ENCODE data around the gene OR51L1.
"Not testable (repeated sequence)": the region's sequence is repeated elsewhere in the genome, so short reads cannot be mapped to it uniquely, and the experiment has no call there.

Gene OR51L1, protein sequence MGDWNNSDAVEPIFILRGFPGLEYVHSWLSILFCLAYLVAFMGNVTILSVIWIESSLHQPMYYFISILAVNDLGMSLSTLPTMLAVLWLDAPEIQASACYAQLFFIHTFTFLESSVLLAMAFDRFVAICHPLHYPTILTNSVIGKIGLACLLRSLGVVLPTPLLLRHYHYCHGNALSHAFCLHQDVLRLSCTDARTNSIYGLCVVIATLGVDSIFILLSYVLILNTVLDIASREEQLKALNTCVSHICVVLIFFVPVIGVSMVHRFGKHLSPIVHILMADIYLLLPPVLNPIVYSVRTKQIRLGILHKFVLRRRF

DNA sequence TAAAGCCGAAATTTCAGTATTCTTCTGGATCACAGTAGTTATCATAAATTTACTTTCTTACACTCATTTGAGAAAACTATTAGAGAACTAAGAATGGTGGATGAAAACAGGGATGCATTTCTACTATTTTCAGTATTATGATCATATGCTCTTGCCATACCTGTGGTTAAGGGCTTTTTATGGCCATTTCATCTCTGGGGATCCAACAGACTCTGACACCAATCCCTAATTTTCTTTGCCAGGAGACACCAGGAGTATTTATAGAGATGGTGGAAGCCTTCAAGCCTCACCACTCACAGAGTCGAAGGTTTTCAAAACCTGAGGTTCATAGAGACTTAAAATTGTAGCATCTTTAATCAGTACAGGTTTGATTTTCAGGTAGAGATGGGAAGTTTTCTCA, at the start of gene OR51L1:
Gene OR51L1 (plus strand): TSS at position 301 of the 400 bp plus-strand sequence. CDS start 4,132 bp downstream, outside the sequence.
- no peak within 1 kb of the TSS for H3K27ac ChIP-seq (ENCODE audit: low read length)
- no peaks in the 10 kb centered on the region for H3K9me3 ChIP-seq (ENCODE audit: insufficient read depth, low read length)
- no peak within 1 kb of the TSS for H3K4me3 ChIP-seq (ENCODE audit: low read length)
- H3K27me3 ChIP-seq (ENCODE audit: low read depth, low read length) = no peaks in the 10 kb centered on the region
- H3K4me1 ChIP-seq (ENCODE audit: low read length) = no peaks in the 10 kb centered on the region
- H3K9ac ChIP-seq (ENCODE audit: low read length) = no peak within 1 kb of the TSS
- H2AFZ ChIP-seq (ENCODE audit: low read depth, low read length) = no peak within 1 kb of the TSS
- H3K36me3 ChIP-seq (replicated peaks; ENCODE audit: low read depth, low read length) = no peaks in the 10 kb centered on the region
- H3K4me2 ChIP-seq (ENCODE audit: low read length) = no peak within 1 kb of the TSS
- no peaks in the 10 kb centered on the region for H4K20me1 ChIP-seq (ENCODE audit: insufficient read depth, low read length)
- H3K79me2 ChIP-seq (ENCODE audit: low read length) = no peaks in the 10 kb centered on the region
- TF ChIP-seq, protein P1, sequence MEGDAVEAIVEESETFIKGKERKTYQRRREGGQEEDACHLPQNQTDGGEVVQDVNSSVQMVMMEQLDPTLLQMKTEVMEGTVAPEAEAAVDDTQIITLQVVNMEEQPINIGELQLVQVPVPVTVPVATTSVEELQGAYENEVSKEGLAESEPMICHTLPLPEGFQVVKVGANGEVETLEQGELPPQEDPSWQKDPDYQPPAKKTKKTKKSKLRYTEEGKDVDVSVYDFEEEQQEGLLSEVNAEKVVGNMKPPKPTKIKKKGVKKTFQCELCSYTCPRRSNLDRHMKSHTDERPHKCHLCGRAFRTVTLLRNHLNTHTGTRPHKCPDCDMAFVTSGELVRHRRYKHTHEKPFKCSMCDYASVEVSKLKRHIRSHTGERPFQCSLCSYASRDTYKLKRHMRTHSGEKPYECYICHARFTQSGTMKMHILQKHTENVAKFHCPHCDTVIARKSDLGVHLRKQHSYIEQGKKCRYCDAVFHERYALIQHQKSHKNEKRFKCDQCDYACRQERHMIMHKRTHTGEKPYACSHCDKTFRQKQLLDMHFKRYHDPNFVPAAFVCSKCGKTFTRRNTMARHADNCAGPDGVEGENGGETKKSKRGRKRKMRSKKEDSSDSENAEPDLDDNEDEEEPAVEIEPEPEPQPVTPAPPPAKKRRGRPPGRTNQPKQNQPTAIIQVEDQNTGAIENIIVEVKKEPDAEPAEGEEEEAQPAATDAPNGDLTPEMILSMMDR (IDR thresholded peaks at IDR 0.05; ENCODE audit: low read depth, low read length) = no peak
- no peak for TF ChIP-seq EZH2phosphoT487 (IDR thresholded peaks at IDR 0.05; ENCODE audit: low read depth)

DNA sequence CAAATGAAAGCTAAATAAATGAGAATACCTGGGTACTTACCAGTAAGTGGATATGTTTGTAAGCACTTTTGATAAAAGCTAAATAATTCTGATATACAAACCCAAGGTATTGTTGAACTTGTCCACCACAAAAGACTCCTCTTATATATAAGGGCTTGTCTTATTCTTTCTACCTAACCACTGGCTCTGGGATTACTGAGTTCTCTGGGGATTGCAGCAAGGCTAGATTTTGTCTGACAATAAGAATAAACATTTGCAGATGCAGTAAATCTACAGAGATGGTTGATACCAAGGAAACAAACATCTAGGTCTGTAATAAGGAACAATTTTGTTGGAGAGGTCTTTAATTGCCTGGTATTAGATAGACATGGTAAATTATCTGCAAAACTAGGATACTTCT, 47.1 kb upstream of the OR51L1 start, which contains the start of gene OR51A4:
Gene OR51A4 (minus strand): TSS at position 101 of the 400 bp plus-strand sequence. CDS start 505 bp downstream, outside the sequence.
- Histone ChIP-seq H3K4me3 (ENCODE audit: low read length) (no peak within 1 kb of the TSS), H3K4me1 (ENCODE audit: low read length) (no peaks in the 10 kb centered on the region), H3K36me3 (replicated peaks; ENCODE audit: low read depth, low read length) (no peaks in the 10 kb centered on the region), H4K20me1 (ENCODE audit: insufficient read depth, low read length) (no peaks in the 10 kb centered on the region), H3K9ac (ENCODE audit: low read length) (no peak within 1 kb of the TSS), H3K4me2 (ENCODE audit: low read length) (no peak within 1 kb of the TSS), H3K27me3 (ENCODE audit: low read depth, low read length) (no peaks in the 10 kb centered on the region), H3K27ac (ENCODE audit: low read length) (no peak within 1 kb of the TSS), H2AFZ (ENCODE audit: low read depth, low read length) (no peak within 1 kb of the TSS), H3K79me2 (ENCODE audit: low read length) (no peaks in the 10 kb centered on the region), H3K9me3 (ENCODE audit: insufficient read depth, low read length) (no peaks in the 10 kb centered on the region)
- TF ChIP-seq EZH2phosphoT487 (IDR thresholded peaks at IDR 0.05; ENCODE audit: low read depth) = no peak
- TF ChIP-seq, protein P1 (IDR thresholded peaks at IDR 0.05; ENCODE audit: low read depth, low read length) = no peak

DNA sequence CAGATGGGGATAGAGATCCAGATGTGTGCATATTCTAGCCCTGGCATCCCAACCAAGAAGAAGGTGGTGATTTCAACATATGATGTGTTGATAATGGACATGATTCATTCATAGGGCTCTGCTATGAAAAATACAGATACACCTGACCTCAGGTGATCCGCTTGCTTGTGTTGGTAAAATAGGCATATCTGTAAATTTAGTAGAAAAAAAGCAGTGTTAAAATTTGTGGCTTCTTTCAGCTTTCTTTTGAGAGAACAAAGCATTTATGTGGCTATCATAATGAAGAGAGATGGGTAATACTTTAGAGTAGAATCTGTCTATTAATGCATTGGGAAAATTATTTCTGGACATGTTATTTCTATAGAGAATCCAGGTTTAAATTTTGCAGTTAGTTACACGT, 39.0 kb upstream of the OR51L1 start, which contains the start of gene OR51A2:
Gene OR51A2 (minus strand): TSS at position 101 of the 400 bp plus-strand sequence. CDS start 0 bp downstream, at position 101.
- not testable (repeated sequence) for H3K36me3 ChIP-seq (replicated peaks; ENCODE audit: low read depth, low read length); H3K27ac ChIP-seq (ENCODE audit: low read length); H3K9ac ChIP-seq (ENCODE audit: low read length); H3K79me2 ChIP-seq (ENCODE audit: low read length); H4K20me1 ChIP-seq (ENCODE audit: insufficient read depth, low read length); H3K9me3 ChIP-seq (ENCODE audit: insufficient read depth, low read length); H3K27me3 ChIP-seq (ENCODE audit: low read depth, low read length); H3K4me1 ChIP-seq (ENCODE audit: low read length); H2AFZ ChIP-seq (ENCODE audit: low read depth, low read length); H3K4me2 ChIP-seq (ENCODE audit: low read length); H3K4me3 ChIP-seq (ENCODE audit: low read length)

DNA sequence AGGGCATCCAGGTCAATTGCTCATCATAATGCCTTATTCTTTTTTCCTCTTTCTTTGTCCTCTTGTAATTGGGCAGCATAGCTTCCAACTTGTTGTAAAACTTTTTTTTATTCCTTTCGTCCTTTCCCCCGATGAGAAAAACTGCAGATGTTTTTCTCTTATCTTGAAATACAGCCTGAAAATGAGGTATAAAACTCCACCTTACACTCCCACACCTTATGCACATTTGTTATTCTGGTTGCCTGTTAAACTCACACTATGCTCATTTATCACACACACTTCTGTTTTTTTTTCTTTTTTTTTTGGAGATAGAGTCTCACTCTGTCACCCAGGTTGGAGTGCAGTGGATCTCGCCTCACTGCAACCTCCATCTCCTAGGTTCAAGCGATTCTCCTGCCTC, 37.3 kb upstream of the OR51L1 start:
- Histone ChIP-seq H2AFZ (ENCODE audit: low read depth, low read length) (no peak overlapping the region), H3K36me3 (replicated peaks; ENCODE audit: low read depth, low read length) (no peaks in the 10 kb centered on the region), H3K4me2 (ENCODE audit: low read length) (no peak overlapping the region), H3K4me3 (ENCODE audit: low read length) (no peak overlapping the region), H3K27ac (ENCODE audit: low read length) (no peak overlapping the region), H3K9me3 (ENCODE audit: insufficient read depth, low read length) (no peaks in the 10 kb centered on the region), H3K4me1 (ENCODE audit: low read length) (peaks cover 6% of the 10 kb centered on the region; the same call in 1 of the 2 replicates), H3K79me2 (ENCODE audit: low read length) (no peaks in the 10 kb centered on the region), H3K27me3 (ENCODE audit: low read depth, low read length) (no peaks in the 10 kb centered on the region), H3K9ac (ENCODE audit: low read length) (no peak overlapping the region), H4K20me1 (ENCODE audit: insufficient read depth, low read length) (no peaks in the 10 kb centered on the region)
- TF ChIP-seq, protein P1 (IDR thresholded peaks at IDR 0.05; ENCODE audit: low read depth, low read length) = no peak
- no peak for TF ChIP-seq EZH2phosphoT487 (IDR thresholded peaks at IDR 0.05; ENCODE audit: low read depth)
